ENCODE results near the gene SSH2. TPM values are rescaled to one million over a fixed set of nuclear protein-coding genes. Genes with fewer than 3 reads are reported as not detected.
A peak's percentile ranks its signal among the peaks of the same experiment; 100 is the strongest.

The SSH2 gene
- total and polyA plus RNA-seq, 2 donors (not counting 1 experiment from before 2014, with no cell fraction given), result 51.5 to 183 TPM

DNA sequence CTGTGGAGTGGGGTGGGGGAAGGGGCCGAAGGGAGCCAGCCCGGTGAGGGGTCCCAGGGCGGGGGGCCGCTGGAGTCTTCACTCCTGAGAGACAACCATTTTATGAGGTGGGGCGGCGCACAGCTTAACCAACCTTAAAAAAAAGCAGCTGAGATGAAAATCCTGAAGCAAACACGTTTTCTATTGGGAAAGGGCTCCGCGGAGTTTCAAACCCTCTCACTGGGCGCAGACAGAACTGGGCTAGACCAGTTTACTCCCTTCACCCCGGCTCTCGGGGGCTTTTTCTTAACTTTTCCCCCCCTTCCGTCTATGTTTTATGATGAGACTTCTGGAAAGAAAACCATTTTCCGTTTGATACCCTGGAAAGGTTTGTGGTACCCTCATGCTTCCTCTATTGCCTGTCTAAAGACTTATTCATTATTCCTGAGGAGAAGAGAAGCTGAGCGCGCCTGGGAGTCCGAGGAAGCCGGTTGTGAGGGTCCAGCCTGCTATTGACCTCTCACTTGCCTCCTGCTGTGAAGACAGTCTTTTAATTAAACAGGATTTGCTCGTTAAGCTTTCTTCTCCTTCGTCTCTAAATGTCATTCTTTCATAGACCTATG is 482 bp upstream of the SSH2 start:
- DNase-seq, result no peak

DNA sequence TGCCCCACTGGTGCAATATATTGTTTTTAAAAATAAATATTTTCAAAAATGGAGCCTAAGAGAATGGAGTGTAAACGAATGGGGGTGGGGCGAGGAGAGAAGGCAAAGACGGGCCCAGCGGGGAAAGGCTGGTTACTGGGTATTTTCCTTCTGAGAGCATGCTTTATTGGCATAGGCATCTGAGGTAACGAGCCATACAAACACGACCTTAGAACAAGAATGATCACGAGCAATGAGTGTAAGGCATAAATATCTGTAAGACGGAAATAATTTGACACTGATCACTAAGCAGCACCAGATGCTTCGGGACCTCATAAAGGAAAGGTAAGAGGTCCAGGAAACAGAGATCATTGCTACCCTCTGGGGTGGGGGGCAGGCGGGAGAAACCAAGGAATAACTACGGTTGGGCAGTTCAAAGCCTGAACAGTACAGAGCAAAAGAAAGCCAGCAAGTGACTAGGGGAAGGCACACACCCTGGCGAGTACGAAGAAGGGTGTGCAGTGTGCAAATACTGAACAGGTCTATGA is 959 bp downstream of the SSH2 start:
- Mint-ChIP-seq H3K4me3 (no peak overlapping the region), H3K27ac (no peak overlapping the region), H3K4me1 (peaks cover 40% of the 10 kb centered on the region), H3K9me3 (ENCODE audit: insufficient read depth) (no peaks in the 10 kb centered on the region), H3K27me3 (no peaks in the 10 kb centered on the region)
- Histone ChIP-seq H2AFZ (ENCODE audit: insufficient read depth, low read depth, low read length, poor library complexity, severe bottlenecking) (peak overlapping the region; percentile 77), H3K27ac (ENCODE audit: low read length in 2 of 2) (peak overlapping the region; percentile 76 to 86), H3K9me3 (ENCODE audit: control extremely low read depth in 1 of 3, control insufficient read depth in 2 of 3, insufficient read depth in 1 of 3, low read length in 2 of 3) (no peaks in the 10 kb centered on the region), H3K9ac (ENCODE audit: low read length) (peak overlapping the region; percentile 83), H3K4me1 (ENCODE audit: control insufficient read depth in 2 of 2, insufficient read depth in 2 of 2, low read length in 2 of 2) (peaks cover 26 to 30% of the 10 kb centered on the region in 2 donors), H3K4me3 (ENCODE audit: control extremely low read depth in 1 of 5, extremely low read depth in 1 of 5, insufficient read depth in 1 of 5, low read depth in 2 of 5, low read length in 4 of 5) (peak overlapping the region; percentile 69 to 94 (median 84)), H3K4me2 (replicated peaks; ENCODE audit: low read depth, low read length, poor library complexity, severe bottlenecking) (peak overlapping the region; percentile 84), H3K79me2 (ENCODE audit: control insufficient read depth, insufficient read depth, low read length) (peaks cover 53% of the 10 kb centered on the region), H3K27me3 (replicated peaks in 1 of 4; ENCODE audit: control extremely low read depth in 1 of 4, control insufficient read depth in 3 of 4, insufficient read depth in 4 of 4, low read length in 3 of 4) (no peaks in the 10 kb centered on the region), H3K36me3 (replicated peaks in 1 of 2; ENCODE audit: control extremely low read depth in 1 of 2, control insufficient read depth in 1 of 2, extremely low read depth in 1 of 2, insufficient read depth in 2 of 2, low read length in 1 of 2) (peaks cover 0 to 6% of the 10 kb centered on the region in 2 experiments), H4K20me1 (ENCODE audit: control insufficient read depth, insufficient read depth, low read length, poor library complexity, severe bottlenecking) (peaks cover 8% of the 10 kb centered on the region)
- POLR2A ChIA-PET, result interaction anchor here (0.6 to 2.6 kb wide), 6 partner anchors 87 to 314 kb away, joined by 3 to 18 read pairs (median 4); no protein-coding TSS in a partner anchor
- CTCF ChIA-PET, result interaction anchor here (0.9 to 11.3 kb wide), 9 partner anchors 9 to 349 kb away, joined by 3 to 359 read pairs (median 9); no protein-coding TSS in a partner anchor
- DNase-seq (no peak), ATAC-seq (ENCODE audit: low read depth) (no peak)
- TF ChIP-seq, protein P1, sequence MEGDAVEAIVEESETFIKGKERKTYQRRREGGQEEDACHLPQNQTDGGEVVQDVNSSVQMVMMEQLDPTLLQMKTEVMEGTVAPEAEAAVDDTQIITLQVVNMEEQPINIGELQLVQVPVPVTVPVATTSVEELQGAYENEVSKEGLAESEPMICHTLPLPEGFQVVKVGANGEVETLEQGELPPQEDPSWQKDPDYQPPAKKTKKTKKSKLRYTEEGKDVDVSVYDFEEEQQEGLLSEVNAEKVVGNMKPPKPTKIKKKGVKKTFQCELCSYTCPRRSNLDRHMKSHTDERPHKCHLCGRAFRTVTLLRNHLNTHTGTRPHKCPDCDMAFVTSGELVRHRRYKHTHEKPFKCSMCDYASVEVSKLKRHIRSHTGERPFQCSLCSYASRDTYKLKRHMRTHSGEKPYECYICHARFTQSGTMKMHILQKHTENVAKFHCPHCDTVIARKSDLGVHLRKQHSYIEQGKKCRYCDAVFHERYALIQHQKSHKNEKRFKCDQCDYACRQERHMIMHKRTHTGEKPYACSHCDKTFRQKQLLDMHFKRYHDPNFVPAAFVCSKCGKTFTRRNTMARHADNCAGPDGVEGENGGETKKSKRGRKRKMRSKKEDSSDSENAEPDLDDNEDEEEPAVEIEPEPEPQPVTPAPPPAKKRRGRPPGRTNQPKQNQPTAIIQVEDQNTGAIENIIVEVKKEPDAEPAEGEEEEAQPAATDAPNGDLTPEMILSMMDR (IDR thresholded peaks at IDR 0.05), result no peak
- no peak for TF ChIP-seq EZH2 (IDR thresholded peaks at IDR 0.05; ENCODE audit: borderline replicate concordance, insufficient read depth, low read depth, low read length, poor library complexity, severe bottlenecking)
- intact Hi-C loops (cut with micrococcal nuclease), result no loop called here
- under 1% methylated on average over 10 of the region's 13 CpGs for WGBS (ENCODE audit: insufficient coverage)

More for the DNA sequence above, 482 bp upstream of the SSH2 start:
- no peaks in the 10 kb centered on the region for H3K36me3 ChIP-seq (replicated peaks in 1 of 2; ENCODE audit: control extremely low read depth in 1 of 2, control insufficient read depth in 1 of 2, extremely low read depth in 1 of 2, insufficient read depth in 2 of 2, low read length in 1 of 2)
- Mint-ChIP-seq H3K27ac (no peak overlapping the region), H3K9me3 (ENCODE audit: insufficient read depth) (no peaks in the 10 kb centered on the region), H3K27me3 (no peaks in the 10 kb centered on the region), H3K4me1 (peaks cover 37% of the 10 kb centered on the region), H3K4me3 (no peak overlapping the region)
- ChIA-PET CTCF (interaction anchor here (0.6 to 11.3 kb wide), 48 partner anchors 10 to 560 kb away, joined by 3 to 359 read pairs (median 6); partner anchors contain the start of gene EFCAB5), POLR2A (interaction anchor here (0.6 to 2.6 kb wide), 16 partner anchors 18 to 728 kb away, joined by 3 to 18 read pairs (median 4); no protein-coding TSS in a partner anchor)
- peaks cover 26 to 30% of the 10 kb centered on the region in 2 donors for H3K4me1 ChIP-seq (ENCODE audit: control insufficient read depth in 2 of 2, insufficient read depth in 2 of 2, low read length in 2 of 2)
- no peaks in the 10 kb centered on the region for H3K9me3 ChIP-seq (ENCODE audit: control extremely low read depth in 1 of 3, control insufficient read depth in 2 of 3, insufficient read depth in 1 of 3, low read length in 2 of 3)
- H4K20me1 ChIP-seq (ENCODE audit: control insufficient read depth, insufficient read depth, low read length, poor library complexity, severe bottlenecking), result no peaks in the 10 kb centered on the region
- TF ChIP-seq EZH2 (IDR thresholded peaks at IDR 0.05; ENCODE audit: borderline replicate concordance, insufficient read depth, low read depth, low read length, poor library complexity, severe bottlenecking), result no peak
- peak overlapping the region; percentile 76 to 86 for H3K27ac ChIP-seq (ENCODE audit: low read length in 2 of 2)
- intact Hi-C loops (cut with micrococcal nuclease), result loop anchor here (1.0 to 5.0 kb wide), 11 partner anchors 63 to 1378 kb away; partner anchors contain the start of genes ABHD15, NUFIP2 and TP53I13
- peak overlapping the region; percentile 84 for H3K4me2 ChIP-seq (replicated peaks; ENCODE audit: low read depth, low read length, poor library complexity, severe bottlenecking)
- H3K27me3 ChIP-seq (replicated peaks in 1 of 4; ENCODE audit: control extremely low read depth in 1 of 4, control insufficient read depth in 3 of 4, insufficient read depth in 4 of 4, low read length in 3 of 4), result no peaks in the 10 kb centered on the region
- 0% methylated on average over 4 of the region's 20 CpGs for WGBS (ENCODE audit: insufficient coverage)
- peak overlapping the region; percentile 83 for H3K9ac ChIP-seq (ENCODE audit: low read length)
- H3K79me2 ChIP-seq (ENCODE audit: control insufficient read depth, insufficient read depth, low read length), result peaks cover 39% of the 10 kb centered on the region
- peak overlapping the region; percentile 77 to 94 (median 86) for H3K4me3 ChIP-seq (ENCODE audit: control extremely low read depth in 1 of 5, extremely low read depth in 1 of 5, insufficient read depth in 1 of 5, low read depth in 2 of 5, low read length in 4 of 5)
- no peak for ATAC-seq (ENCODE audit: low read depth)
- peak overlapping the region; percentile 77 for H2AFZ ChIP-seq (ENCODE audit: insufficient read depth, low read depth, low read length, poor library complexity, severe bottlenecking)

Measured in B cell (primary cell).